HG03045 (cell line): Measurements from ENCODE around the gene ZNF511.

Experiments
- ATAC-seq: cut with Tn5 transposase; IDR thresholded peaks from one replicate; pipeline ENCODE4 v1.9.1; 2021; ENCODE audit warnings: mild to moderate bottlenecking, moderate library complexity; ENCODE audit not compliant: unreplicated experiment

Gene ZNF511

DNA sequence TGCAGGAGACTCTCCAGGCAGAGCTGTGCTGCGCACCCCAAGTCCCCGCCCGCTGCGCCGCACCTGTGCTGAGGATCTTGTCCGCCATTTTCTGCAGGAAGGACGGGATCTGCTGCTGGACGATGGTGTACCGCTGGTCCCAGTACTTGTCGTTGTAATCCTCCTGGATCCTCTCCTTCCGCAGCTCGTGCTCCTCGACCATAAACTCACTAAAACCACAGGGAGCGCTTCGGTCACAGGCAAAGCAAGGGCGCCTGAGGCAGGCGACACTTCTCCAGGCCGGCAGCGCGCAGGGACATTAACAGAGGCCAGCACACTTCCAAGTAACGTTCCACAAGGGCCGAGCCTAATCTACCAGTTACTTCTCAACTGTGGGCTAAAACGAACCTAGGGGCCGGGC, 19.0 kb upstream of the ZNF511 start:
- no peak for ATAC-seq

DNA sequence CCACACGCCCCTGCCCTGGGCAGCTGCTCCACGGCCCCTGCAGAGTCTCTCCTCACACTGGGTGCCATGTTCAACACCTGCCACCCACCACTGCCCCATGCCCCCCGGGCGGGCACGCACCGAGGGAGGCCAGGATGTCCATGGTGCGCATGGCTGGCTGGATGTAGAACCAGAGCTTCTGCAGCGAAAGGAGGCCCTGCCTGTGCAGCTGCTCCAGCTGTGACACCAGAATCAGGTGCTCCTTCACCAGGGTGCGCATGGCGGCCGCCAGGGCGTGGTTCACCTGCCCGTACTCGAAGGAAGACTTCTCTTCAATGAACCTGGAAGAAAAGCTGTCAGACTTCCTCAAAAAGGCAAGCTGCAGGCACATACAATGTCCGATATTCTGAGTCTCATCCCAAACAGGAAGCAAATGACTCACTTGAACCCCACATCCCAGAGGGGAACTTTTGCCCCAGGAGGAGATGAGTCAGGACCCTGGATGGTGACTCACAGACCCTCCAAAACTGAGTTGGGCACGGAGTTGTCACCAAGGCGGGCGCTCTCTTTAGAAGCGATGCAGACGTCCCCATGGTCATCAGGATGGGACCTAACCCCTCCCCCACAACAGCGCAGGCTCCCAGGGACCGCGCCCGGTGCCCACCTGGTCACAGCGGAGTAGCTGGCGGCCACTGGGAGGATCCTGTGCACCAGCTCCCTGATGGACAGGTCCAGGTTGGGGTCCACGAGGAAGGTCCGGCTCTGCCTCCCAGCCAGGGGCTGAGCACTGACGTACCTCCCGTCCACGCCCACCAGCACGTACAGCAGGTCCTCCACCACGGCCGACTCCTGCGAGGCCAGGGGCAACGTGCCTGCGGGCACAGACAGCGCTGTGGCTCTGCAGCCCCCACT, 15.6 kb upstream of the ZNF511 start:
- ATAC-seq = no peak

DNA sequence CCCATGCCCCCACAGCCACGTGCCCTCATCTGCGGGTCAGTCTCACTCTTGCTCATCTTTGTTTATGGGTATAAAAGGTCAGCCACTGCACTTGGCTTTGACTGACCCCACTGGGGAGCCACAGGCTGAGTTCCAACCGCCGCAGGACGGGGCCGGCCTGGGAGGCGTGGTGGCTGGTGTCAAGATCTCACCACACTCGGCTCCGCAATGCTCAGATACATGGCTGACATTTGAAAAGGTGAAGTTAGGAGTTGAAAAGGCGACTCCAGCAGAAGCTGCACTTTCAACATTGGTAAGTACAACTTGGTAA, 14.9 kb upstream of the ZNF511 start:
- no peak for ATAC-seq

DNA sequence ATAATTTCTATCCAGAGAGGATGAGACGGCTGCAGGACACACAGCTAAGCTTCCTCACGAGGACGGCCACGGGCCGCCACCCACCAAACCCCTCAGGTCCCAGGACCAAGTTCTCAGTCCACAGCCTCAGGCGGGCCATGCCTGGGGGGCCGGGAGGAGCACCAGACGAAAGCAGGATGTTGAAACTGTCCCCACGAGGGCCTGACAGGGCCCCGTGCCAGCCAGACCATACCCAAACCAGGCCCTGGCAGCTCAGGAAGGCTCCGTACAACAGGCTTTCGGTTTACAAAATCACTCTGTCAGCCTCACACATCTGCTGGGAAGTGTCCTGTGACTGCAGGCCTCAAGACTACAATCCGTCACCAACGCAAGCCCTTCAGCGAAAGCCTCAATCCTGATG, 14.5 kb upstream of the ZNF511 start:
- no peak for ATAC-seq

DNA sequence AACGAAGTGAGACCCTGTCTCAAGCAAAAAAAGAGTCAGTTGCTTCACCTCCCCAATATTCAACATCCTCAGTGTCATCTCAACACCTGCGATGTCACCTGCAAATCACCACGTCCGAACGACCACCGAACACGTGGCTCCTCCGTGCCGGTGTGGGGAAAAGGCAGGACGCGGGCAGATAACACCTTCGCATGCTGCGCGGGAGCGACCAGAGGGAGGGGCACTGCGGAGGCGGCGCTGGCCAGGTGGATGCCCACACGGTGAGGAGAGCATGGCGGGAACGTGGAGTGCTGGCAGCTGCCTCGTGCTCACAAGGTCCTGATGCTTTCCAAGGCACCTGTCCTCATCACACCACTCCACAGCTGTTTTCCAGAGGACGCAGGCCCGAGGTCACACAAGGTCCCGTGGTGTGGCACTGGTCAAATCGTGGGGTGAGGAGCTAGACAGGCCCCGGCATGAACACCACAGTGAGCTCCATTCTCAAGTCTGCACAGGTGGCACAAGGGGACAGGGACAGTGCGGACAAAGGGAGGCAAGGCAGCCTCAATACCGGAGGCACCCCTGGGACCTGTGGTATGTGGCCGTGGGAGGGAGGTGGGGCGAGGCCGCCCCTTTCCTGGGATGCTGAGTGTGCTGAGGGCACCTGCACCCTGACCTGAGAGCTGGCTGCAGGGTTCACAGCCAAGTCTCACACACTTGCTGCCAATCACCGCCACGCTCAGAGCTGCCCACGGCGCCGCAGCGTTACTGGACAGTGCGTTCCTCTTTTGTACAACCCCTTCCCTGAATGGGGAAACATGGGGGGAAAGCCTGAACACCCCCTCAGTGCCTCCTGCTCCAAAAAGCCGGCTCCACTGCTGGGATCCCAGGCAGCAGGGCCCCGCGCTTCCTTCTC, 13.0 kb upstream of the ZNF511 start:
- ATAC-seq = no peak

DNA sequence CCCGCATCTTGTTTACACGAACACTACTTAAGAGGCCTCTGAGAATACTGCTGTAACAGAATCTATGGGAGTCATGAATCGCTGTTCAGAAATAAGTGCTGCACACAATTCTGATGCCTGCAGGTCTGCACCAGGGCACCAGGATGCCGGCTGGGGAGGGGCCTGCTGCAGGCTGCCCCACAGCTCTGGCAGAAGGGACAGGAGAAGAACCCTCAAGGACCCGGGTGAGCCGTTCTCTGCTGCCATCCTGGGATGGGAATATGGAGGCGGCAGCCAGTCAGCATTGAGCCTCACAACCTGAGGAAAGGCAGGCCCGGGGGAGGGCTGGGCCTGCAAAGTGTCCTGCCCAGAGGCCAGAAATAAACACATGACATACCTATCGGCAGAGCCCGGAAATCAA, 11.2 kb upstream of the ZNF511 start:
- ATAC-seq = no peak

DNA sequence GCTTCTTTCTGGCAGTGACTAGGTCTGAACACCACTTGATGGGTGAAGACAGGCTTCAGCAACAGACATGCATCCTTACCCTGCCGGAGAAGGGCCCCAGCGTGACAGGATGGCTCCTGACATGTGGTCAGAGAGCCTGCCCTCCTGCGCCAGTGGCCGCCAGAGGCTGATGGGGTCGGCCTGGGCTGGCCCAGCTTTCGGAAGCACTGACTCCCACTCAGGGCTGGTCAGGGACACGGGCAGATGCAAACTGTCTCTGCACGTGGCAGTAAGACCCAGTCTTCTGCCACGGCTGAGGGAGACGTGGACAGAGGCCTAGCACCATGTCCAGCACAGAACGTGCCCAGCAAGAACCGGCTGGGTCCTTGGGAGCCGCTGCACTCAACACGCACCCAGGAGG, 10.2 kb upstream of the ZNF511 start:
- ATAC-seq = no peak

DNA sequence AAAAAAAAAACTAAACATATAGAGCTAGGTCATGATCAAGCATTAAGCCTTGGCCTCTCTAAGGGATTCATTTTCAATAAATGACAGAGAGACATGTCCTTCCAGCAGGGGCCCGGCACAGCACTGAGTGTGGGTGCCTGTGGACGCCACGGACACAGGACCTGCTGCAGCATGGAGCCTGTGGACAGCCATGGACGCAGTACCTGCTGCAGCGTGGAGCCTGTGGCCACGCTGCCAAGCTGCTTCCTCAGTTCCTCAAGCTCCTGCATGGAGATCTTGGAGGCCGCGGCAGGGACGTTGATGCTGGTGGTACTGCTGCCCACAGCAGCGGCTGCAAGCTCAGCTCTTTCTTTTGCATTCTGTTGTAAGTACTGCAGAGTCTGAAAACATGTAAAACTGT, 9.5 kb upstream of the ZNF511 start:
- ATAC-seq = no peak

DNA sequence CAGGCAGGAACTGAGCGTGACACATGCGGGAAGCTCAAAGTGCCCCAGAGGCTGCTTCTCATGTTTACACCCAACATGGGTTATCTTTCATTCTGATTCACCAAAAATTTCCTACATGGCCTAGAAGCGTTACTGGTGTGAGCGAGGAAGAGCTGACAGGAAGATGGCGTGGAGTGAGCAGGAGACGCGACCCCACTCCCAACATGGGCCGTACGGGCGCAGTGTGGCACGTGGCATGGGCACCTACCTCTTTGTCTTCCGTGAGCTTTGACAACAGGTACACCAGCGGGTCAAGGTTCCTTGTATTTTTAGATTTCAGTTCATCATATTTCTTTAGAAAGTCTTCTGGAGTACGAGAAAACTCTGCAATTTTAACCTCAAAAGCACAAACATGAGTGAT, 9.0 kb upstream of the ZNF511 start:
- ATAC-seq = no peak

DNA sequence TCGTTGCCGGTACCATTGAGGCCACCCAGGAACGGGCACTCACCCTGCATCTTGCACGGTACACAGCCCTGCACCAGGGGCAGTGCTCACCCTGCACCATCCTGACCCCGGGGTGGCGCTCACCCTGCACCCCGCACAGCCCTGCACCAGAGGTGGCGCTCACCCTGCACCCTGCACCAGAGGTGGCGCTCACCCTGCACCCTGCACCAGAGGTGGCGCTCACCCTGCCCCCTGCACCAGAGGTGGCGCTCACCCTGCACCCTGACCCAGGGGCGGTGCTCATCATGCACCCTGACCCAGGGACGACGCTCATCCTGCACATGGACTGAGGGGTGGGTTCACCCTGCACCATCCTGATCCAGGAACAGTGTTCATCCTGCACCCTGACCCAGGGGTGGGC, 6.5 kb upstream of the ZNF511 start:
- no peak for ATAC-seq

DNA sequence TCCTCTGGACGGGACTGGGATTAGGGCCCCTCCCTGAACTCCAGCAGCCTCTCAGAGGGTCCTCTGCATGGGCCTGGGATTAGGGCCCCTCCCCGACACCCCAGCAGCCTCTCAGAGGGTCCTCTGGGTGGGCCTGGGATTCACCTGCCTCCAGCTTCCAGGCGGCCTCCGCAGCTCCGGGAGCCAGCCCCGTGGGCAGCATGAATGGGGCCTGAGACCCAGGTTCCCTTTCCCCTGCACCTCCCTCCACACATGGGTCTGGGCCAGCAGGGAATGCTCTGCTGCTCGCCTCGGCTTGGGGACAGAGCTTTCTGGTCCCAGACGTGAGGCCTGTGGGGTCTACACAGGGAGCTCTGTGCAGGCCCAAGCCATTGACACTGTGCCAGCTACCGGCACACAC, 5.5 kb upstream of the ZNF511 start:
- no peak for ATAC-seq

DNA sequence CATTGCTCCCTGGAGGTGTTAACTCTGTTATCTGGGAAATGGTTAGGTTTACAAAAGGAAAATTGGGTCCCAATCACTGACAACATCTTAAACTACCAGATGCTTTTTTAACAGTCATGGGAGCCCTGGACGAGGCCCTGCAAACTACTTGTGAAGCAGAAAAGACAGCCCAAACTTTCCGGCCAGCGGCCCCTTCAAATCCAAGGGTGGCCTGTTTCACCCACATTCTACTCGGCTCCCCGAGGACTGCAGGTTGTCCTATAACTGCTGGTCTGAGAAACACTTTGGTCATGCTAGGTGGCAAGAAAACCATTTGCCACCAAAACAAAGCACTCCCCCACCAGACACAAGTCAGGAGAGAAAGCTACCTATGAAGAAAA, 2.6 kb upstream of the ZNF511 start:
- no peak for ATAC-seq

DNA sequence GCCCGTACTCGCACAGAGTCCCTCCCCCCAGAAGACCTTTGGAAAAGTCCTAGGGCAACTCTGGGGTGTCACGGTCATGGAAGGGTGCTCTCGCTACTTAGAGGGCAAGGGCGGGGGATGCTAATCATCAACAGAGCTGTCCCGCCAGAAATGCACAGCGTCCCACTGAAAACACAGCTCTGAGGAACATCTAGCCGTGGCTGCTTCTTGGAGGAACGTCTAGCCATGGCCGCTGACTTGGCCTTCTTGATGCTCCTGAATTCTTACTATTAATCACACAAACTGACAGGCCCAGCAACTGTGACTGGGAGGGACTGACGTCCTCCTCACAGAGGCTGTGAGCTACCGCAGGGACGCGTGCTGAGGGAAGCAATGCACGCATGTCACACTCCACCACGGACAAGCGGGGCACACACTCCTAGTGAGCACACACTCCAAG, 1.8 kb upstream of the ZNF511 start:
- no peak for ATAC-seq

DNA sequence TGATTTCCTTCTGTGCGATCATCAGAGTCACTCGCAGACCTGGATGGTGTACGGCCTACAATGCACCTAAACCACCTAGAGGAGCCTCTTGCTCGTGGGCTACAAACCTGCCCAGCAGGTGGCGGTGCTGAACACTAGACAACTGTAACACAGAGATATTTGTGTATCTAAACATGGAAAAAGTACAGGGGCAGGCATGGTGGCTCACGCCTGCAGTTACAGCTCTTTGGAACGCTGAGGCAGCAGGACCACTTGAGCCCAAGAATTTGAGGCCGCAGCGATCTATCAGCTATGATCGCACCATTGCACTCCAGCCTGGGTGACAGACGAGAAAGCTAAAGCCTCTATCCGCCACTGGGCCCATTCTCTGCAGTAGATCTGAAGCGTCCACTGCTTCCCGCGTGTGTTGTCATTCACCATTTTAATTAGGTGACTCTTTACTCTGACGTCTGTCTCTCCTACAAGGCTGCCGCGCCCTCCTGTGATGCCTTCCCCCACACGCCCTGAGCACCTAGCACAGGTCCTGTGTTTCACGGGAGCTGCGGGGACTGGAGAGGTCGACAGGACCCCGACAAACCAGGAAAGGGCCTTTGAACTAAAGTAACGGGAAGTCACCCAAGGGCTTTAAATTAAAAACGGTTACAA, 816 bp upstream of the ZNF511 start:
- ATAC-seq = peak; percentile 29

DNA sequence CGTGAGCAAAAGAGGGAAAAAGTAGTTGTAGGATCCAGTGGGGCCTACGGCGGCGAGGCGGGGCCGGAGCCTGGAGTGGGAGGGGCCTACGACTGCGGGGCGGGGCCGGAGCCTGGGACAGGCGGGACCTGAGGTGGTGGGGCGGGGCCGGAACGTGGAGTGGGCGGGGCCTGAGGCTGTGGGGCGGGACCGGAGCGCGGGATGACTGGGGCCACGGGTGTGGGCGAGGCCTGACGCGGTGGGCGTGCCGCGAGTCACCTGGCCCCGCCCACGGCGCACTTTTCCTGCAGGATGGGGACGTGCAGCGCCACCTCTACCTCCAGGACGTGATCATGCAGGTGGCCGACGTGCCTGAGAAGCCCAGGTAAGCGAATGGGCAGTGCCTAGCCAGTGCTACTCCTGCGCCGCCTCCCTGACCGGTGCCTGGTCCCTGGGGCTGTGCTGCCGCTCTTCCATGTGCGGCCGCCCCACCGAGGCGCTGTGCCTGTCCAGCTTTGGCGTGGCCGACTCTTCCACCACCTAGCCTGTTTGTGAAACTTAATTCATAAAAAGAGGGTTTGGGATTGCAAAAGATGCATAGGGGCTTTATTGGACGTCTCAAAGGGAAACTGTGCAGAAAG, 496 bp downstream of the ZNF511 start:
- ATAC-seq = peak; percentile 65

DNA sequence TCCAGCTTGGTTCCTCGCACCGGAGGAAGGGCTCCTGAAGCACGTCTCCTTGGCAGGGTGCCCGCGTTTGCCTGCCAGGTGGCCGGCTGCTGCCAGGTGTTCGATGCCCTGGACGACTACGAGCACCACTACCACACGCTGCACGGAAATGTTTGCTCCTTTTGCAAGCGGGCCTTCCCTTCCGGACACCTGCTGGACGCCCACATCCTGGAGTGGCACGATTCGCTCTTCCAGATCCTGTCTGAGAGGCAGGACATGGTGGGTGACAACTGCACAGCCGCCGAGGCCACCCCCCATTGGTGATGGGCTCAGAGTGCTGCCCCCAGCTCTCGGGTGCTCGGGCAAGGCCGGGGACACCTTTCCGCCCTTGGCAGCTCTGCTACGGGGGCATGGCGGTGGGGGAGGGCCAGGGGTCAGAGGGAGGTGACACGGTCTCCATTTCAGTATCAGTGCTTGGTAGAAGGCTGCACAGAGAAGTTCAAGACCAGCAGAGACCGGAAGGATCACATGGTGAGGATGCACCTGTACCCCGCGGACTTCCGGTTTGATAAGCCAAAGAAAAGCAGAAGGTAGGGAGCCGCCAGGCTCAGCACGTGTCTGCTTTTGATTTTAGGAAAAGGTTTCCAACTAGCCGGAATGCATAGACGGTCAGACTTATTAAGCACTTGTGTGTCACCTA, 1.1 kb downstream of the ZNF511 start:
- ATAC-seq = no peak

DNA sequence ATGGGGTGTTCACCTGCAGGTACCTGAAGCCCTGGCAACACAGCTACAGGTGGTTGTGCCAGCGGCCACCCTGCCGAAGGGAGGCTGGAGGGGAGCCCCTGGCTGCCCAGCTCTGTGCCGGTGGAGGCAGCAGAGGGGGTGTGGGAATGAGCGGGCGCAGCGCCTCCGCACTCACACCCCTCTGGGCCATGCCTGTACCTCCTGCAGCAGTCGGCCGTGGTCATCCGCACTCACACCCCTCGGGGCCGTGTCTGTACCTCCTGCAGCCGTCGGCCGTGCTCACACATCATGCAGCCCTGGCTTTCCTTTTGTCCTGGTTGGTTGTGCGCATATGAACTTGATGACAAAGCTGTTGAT, 1.7 kb downstream of the ZNF511 start:
- no peak for ATAC-seq

DNA sequence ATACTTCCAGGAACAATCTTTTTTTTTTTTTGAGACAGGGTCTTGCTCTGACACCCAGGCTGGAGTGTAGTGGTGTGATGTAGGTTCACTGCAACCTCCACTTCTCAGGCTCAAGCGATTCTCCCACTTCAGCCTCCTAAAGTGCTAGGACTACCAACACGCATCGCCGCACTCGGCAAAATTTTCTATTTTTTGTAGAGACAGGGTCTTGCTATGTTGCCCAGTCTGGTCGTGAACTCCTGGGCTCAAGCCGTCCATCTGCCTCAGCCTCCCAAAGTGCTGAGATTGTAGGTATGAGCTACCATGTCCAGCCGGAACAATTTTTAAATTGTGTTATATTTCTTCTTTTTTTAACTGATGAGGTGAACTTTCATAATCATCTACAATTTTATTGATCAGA, 2.1 kb downstream of the ZNF511 start:
- no peak for ATAC-seq

DNA sequence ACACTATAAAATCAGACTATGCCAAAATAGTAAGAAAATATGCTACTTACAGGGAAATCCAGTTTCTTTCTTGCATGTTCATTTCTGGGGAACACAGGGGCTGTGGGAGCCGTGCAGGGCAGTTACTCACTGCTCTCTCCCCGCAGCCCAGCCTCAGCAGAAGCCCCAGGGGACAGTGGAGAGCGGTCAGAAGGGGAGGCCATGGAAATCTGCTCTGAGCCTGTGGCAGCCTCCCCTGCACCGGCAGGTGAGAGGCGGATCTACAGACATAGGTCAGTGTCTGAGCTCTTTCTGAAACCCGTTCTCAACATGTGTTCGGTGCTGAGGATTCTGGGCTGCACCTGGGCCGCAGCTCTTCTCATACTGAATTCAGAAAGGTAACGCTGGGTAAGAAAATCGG, 2.9 kb downstream of the ZNF511 start:
- ATAC-seq = no peak

DNA sequence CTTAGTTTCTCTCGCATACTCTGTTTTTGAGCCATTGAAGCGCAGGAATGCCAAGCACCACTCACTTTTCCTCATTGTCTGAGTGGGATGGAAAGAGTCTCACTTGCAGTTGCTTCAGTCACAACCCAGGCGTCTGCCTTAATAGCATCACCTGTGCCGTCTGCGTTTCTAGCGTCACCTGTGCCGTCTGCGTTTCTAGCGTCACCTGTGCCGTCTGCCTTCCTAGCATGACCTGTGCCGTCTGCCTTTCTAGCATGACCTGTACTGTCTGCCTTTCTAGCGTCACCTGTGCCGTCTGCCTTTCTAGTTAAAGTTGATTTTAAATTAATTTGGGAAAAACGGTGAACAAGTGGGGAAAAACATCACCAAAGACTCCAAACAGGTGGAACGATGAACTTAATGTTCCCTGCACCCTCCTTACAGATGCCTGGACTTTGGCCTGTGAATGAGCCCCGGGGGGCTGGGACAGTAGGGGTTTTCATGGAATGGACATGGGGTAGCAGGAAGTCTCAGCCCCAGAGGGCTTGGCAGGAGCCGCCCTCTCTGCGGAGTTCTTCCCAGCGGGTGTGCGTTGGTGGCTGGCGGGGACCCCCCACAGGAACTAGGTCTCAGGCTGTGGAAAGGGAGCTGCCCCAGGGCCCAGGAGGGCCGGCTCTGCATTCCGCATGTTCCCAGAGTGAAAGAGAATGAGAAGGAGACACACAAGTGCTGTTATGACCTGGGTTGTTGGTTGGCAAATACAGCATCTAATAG, 3.5 kb downstream of the ZNF511 start:
- no peak for ATAC-seq
